Muscle of arm (tissue), 12 donors: Measurements from ENCODE around the gene NCS1. TPM values are rescaled to one million over a fixed set of nuclear protein-coding genes. Genes with fewer than 3 reads are reported as not detected.
A peak's percentile ranks its signal among the peaks of the same experiment; 100 is the strongest.
"Not testable (repeated sequence)": the region's sequence is repeated elsewhere in the genome, so short reads cannot be mapped to it uniquely, and the experiment has no call there.

ENCODE experiments used
- DNase-seq: peaks from one replicate; pipeline ENCODE4 v3.0.0-alpha.2; 2013
- polyA plus RNA-seq, 12 donors: library from polyadenylated mRNA; unstranded; fragments of 120-200 nt; gene quantifications; one replicate each; pipeline ENCODE4 v1.2.1, GENCODE V29; 2013; ENCODE audit not compliant: insufficient read length in 12 of 12

Gene NCS1
- polyA plus RNA-seq, 12 donors: 40.6 to 73.1 (median 50.0) TPM; not detected in 1

DNA sequence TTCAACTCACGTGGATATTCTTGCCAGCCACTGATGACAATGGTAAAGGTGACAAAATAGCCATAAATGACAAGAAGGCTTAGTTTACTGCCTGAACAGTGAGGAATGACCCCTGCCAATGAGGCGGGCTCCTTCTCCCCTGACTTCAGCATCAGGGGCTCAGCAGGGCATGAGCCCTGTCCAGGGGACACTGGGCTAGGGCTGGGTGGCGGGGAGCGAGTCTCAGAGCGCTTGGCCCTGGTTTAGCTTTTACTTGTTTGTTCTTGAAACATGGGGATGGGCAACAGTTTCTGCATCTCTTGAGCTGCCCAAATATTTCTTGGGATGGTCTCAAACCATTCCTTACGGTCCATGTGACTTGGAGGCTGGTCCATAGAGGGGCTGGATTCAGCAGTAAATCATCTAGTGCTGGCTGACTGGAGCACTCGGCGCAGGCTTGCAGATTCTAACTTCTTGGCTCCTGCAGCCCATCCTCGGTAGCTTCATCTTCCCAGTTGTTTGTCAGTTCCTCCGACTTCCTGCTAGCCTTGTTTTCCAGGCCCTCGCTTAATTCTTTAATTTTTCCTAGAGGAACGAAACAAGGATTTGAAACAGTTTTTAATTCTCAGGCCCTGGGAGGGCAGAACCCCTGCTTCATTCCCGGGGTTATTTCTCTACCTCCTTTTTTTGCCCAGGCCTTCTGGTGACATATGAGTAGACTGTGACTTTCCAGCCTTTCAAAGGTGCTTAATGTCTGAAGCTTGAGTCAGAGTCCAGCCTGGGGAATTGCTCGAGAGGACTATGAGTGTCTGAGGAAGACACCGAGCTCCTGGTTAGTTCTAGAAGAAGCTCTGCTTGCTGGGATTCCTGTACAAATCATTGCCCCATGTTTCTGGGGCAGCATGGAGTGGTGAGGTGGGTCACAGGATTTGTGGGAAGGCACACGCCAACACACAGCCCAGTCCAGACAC, 88.9 kb downstream of the NCS1 start:
- peak; percentile 67 for DNase-seq

DNA sequence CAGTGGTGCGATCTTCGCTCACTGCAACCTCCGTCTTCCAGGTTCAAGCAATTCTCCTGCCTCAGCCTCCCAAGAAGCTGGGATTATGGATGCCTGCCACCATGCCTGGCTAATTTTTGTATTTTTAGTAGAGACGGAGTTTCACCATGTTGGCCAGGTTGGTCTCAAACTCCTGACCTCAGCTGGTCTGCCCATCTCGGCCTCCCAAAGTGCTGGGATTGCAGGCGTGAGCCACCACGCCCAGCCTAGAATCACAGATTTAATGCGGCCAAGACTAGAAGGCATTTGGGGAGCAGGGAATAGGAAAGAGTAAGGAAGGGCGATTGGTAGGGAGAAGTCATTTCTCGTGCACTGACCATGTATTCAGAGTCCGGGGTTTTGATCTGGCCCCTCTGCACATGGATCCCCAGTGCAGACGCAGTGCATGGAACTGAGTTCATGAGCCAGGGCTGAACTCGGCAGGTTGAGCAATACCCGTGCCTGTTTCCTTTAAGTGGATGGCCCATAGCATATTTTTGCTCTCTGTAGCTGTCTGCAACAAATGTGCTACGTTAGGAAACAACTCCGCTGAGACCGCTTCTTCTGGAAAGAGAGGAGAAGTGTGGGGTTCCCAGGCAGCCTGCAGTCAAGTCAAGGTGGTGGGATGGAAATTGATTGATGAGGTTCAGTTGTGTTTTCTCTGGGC, 90.0 kb downstream of the NCS1 start:
- no peak for DNase-seq

DNA sequence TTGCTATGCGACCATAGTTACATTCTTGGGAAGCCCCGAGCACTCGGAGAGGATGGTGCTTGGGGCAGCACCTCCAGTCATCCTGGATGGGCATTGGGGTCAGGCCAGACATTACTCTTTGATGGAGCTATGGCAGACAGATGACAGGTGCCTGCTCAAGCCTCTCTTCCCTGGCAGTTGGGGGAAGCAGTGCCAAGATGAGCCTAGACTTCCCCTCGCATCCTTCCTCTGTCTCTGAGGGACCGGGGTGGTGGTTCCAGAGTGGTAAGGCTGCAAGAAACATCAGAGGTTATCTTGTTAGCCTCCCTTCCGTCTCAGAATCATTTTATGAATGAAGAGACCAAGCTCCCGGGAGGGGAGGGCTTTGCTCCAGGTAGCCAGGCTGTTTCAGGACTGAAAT, 90.6 kb downstream of the NCS1 start:
- DNase-seq: no peak

DNA sequence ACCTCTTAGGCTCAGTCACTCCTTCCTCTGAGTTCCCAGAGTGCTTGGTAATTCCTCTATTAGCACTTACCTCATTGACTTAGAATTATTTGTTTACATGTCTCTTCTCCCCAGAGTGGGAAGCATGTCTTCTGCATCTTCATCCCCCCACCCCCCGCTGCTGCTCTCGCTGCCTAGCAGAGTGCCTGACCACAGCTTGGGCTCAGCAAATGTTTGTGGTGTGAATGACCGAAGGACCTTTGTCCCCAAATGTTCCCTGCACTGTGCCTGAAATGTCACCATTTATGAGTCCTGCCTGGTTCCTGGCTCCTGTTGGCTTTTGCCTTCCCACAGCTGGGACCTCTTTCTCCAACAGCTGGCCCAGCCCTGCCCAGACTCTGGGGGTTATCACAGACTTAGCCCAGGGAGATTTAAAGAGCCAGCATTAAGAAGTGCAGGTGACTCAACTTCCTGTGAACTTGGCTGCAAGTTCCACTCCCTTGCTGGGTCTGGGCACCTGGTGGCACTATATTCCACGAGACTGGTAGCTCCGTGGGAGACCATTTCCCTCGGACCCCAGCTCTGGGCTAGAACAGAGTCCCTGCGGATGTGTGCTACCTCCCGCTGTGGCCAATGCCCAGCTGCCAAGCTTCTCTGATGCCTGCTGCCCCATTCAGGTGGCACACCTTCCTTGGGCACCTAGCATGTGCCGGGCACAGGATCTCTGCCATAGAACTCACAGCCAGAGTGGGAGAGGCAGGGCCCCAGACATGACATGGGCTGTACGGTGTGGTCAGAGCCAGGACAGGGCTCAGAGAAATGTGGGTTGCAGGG, 91.6 kb downstream of the NCS1 start:
- DNase-seq: no peak

DNA sequence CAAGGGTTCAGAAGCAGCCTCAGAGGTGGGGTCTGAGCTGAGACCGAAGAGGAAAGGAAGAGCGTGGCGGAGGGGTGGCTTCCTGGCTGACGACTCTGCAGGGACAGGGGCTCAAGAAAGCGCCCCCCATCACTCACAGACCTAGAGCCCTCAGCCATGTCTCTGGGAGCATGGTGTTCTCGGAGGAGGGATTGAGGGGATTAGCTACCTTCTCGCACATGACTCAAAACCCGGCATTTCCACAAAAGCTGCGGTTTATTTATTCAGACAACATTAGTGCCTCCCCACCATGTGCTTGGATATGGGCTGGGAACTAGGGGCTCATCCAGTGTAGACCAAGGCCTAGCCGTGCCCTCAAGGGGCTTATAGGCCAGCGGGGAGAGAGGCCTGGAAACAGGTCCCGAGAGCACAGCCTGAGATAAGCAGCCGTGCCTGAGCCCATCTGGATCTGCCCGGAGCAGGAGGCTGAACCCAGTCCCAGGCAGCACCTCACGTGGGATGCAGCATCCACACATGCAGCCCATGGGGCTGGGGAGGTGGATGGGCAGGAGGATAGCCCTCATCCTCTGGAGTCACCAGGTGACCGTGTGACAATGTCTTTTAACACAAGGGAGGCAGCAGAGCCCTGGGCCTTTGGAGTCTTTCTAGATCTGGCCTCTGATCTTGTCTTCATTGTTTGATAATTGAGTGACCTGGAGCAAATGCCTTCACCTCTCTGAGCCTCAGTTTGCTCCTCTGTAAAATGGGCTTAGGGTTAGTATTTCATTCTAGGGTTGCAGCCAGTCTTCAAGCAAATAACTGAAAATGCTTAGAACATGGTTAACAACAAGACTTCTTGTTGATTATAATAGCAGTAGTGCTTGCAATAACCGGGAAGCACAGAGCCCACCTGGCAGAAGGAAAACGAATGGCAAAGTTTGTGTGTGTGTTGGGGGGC, 92.5 kb downstream of the NCS1 start:
- no peak for DNase-seq

DNA sequence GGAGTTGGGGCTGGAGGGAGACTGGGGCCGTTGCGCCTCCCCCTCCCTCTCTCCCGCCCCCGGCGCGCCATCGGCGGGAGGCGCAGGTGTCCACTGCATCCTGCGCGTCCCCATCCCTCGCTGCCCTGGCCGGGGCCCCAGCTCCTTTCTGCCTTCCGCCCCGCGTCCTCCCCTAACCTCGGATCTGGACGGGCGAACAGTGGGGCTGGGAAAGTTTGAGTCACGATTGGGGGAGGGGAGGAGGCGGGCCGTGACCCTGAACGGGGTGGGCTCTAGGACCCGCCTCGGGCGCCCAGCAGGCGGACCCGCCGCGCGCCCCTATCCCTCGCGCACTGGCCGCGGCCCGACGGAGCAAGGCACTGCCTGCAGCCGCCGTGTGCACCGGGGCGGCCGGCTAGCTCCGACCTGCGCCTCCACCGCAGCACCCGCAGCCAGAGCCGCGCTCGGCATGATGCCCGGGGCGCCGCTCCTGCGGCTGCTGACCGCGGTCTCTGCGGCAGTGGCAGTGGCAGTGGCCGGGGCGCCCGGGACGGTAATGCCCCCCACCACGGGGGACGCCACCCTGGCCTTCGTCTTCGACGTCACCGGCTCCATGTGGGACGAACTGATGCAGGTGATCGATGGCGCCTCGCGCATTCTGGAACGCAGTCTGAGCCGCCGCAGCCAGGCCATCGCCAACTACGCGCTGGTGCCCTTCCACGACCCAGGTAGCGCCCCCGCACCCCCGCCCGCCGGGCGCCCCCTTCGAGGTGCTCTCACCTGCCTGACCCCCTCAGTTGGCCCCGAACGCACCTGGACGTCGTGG, 93.4 kb downstream of the NCS1 start, which contains the start of gene HMCN2:
Gene HMCN2 (plus strand): TSS at position 330 of the 805 bp plus-strand sequence. CDS start 119 bp downstream, at position 449.
- no peak for DNase-seq

DNA sequence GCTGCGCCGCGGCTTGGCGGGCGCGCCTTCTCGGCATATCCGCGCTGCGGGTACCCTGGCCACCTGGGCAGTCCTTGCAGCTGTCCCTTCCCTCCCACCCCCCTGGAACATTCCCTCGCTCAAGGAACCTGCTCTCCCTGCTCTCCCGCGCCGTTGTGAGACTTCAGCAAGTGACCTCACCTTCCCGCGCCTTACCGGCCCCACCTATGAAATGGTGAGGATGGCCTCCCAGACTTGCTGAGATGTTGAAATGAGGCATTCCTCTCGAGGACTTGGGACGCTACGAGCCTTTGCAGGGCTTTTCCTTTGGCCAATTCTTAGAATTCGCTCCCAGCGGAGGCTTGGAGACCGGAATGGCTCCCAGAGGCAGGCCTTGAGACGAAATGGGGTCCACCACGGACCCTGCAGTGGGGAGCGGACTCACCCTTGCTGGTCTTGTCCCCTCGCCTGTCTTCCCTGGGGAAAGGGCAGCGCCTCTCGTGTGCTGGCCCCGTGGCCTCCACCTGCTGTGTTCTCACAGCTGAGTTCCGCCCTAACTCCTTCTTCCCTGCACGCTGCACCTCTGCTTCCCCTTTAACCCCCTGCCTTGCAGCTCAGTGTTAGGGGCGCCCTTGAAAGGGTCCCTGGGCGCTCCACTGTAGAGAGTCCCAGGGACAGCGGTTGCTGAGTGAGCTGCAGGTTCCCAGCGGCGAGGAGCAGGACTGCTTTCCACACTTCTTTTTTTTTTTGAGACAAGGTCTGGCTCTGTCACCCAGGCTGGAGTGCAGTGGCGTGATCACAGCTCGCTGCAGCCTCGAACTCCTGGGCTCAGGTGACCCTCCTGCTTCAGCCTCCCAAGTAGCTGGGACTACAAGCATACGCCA, 94.3 kb downstream of the NCS1 start:
- no peak for DNase-seq

DNA sequence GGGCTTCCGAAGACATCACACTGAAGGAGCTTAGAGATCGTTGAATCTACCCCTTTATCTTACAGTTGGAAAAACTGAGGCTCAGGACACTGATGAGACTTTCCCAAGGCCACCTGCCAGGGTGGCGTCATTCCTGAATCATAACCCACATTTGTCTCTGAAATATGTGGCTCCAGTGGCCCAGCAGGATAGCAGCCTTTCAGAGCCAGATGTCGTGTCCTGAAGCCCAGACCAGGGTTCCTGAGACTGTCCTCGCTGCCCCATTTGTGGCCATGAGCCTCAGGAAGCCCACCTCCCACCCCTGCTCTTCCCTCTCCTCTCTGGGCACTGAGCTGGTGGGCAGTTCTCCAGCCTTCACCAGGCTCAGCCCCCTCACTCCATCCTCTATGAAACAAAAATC, 95.7 kb downstream of the NCS1 start:
- no peak for DNase-seq

DNA sequence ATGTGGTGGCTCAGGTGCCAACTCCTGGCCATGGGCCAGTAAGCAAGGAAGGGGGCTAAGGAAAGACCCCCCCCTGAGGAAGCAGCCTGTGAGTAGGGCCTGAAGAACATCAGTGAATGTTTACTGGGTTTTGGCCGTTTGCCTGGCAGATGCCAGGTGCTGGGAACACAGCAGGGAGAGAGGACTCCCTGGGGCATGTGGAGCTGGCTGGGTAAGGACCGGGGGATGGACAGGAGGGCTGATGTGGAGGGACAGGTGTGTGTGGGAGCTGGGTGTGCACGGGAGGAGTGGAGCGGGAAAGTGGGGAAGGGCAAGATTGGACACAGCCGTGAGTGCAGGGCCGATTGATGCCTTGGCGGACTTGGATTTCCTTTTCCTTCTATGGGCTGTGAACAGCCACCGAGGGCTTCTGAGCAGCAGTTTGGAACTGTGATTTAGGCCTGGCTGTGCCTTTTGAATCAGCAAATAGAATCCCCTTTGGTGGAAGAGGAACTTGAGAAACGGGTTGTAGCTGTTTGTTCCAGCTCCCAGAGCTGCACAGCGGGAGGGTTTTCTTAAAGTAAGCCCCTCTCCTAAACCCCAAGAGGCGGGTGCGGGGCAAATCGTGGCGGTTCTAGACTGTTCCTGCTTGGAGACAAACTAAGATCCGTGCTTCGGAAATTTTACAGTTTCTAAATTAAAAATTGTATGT, 96.5 kb downstream of the NCS1 start:
- DNase-seq: no peak

DNA sequence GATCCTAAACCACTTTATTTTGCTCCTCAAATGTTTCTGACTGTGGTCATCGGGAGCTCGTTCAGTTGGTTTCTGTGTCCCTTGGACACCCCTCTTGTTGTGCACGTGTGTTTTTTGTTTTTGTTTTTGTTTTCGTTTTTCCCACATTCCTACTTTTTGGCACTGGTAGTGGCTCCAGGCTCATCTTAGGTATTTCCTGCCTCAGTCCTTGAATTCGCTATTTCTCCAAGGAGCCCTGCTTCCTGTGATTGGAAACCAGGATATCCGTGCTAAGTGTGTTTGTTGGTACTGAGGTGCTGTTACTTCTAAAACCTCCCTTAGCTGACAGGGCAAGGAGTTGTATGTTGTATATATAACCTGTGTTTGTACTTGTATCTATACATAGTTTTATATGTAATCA, 99.3 kb downstream of the NCS1 start:
- DNase-seq: no peak

DNA sequence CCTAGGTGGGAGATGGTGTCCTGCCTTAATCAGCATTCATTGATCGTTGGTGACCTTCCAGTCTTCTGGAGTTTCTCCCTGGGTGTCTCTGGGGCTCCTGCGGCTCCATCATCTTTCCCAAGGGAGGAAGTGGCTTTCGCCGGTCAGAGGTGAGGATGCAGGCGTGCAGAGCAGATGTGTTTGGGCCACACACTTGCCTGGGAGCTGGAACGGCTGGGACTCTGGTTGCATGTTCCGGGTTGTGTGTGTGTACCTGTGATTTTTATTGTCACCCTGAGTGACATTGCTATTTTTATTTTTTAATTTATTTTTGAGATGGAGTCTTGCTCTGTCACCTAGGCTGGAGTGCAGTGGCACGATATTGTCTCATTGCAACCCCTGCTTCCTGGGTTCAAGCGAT, 103.0 kb downstream of the NCS1 start:
- no peak for DNase-seq

DNA sequence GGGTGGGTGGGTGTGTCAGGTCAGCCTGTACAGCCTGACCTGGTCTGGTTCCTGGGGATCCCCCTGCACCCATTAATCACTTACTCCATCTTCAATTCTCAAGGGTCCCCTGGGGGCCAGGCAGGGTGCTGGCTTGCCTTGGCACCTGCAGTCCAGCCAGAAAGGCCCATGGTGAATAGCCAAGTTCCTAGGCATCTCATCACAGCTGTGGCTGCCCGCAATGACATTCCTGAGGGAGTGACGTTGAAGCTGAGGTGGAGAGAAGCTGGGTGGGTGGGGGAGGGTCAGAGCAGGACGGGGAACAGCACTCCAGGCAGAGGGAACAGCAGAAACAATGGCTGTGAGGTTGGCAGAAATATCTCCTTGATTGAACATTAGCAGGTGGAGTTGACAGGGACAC, 103.9 kb downstream of the NCS1 start:
- DNase-seq: no peak

DNA sequence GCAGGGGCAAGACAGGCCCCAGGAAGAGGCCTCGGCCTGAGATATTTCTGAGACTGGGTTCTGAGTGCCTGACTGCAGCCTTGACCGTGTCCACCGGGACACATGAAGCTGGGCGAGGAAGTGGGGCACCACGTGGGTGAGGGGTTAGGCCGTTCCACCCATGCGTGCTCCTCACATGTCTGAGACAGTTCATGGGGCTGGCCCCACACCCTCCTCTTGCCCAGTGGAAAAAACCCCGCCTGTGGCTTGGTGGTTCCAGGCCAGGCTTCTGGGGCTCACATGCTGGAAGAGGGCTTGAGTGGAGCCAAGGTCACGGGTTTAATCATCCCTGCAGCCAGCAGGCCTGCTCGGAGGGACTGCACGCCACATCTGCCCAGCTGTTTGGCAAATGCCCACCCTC, 104.8 kb downstream of the NCS1 start:
- no peak for DNase-seq

DNA sequence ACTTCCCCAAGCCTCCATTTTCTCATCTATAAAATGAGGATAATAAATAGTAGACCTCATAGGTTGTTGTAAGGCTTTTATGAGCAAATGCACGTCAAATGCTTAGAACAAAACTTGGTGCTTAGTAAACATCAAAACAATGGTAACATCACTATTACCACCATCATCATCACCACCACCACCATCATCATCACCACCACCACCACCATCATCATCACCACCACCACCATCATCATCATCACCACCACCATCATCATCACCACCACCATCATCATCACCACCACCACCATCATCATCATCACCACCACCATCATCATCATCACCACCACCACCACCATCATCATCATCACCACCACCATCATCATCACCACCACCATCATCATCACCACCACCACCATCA, 105.3 kb downstream of the NCS1 start:
- DNase-seq: not testable (repeated sequence)

DNA sequence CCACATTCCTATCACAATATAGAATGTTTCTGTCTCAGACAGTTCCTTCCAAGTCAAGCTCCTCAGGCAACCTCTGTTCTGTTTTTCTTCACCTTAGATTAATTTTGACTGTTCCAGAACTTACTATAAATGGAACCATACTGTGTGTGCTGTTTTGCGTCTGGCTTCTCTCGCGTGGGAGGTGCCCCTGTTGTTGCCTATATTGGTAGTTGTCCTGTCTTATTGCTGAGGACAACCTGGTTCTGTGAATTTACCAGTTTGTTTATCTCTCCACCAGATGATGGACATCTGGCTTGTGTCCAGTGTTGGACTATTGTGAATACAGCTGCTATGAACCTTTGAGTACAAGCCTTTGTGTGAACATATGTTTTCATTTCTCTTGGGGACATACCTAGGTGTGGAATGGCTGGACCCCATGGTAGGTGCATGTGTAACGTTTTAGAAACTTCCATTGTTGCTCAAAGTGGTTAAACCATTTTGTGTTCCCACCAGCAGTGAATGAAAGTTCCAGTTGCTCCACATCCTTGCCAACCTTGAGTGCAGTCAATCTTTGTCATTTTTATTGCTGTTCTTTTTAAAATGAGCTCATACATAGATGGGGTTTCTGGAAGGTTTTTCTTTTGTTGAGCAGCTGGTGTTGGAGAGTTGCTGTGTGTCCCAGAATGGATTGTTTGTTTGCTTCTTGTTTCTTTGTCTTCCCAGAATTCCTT, 111.5 kb downstream of the NCS1 start:
- no peak for DNase-seq

DNA sequence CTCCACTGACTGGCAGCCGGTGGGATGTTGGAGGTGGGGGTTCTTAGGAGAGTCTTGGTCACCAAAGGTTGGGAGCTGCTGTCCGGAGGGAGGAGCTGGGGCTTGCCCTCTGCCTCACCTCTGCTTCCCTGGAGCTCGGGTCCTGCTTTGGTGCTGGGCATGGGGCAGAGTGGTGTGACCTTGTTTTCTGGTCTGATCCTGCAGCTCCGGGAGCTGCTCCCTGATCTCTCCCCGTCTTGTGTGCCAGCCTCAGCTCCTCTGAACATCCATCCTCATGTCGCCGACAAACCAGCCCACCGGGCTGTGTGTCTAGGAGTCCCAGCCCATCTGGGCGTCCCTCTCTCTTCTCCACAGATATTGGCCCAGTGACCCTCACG, 112.0 kb downstream of the NCS1 start:
- no peak for DNase-seq

DNA sequence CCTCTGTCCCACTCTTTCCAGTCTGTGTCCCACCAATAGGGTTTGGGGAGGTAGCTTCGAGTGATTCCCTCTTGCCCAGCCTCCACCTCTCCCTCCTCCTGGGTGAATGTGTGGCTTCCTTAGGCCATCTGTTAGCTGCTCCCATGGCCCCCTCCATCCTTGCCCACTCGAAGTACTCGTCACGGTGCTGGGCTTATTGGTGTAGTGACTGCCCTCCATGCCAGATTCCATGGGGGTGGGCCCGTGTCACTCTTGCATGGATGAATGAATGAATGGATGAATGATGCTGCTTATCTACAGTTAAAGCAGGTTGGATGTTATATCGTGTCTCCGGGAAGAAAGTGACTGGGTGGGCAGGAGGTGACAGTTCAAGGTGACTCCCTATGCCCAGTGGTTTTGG, 112.5 kb downstream of the NCS1 start:
- DNase-seq: no peak

DNA sequence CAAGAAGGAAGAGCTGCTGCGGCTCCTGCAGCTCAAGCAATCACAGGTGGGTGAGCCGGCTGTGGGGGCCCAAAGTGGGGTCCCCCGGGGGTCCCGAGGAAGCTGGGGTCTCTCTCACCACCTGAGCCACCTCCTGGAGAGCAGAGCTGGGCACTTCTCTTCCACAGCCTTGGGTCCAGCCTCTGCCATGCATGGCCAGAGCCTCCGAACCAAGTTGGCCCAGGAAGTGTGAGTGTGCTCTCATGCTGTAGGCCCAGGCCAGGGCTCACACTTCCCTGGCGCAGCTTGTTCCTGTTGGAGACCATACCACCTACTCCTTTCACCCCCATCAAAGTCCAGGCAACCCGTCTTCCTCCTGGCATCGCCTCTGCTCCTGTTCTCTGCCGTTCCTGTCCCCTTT, 113.1 kb downstream of the NCS1 start:
- no peak for DNase-seq
